ENCODE measurements around the gene PROK2.
A peak's percentile ranks its signal among the peaks of the same experiment; 100 is the strongest.

The PROK2 gene

GRCh38 chr3:71806736-71807135, 21.8 kb upstream of the PROK2 start:
- Histone ChIP-seq H3K9me3 (ENCODE audit: control insufficient read depth, low read depth, low read length) (no peaks in the 10 kb centered on the region), H3K36me3 (ENCODE audit: control insufficient read depth, low read depth, low read length) (no peaks in the 10 kb centered on the region), H3K27ac (ENCODE audit: low read length) (no peak overlapping the region), H3K4me1 (ENCODE audit: control insufficient read depth, low read depth, low read length) (peaks cover 4% of the 10 kb centered on the region), H3K9ac (ENCODE audit: low read length) (no peak overlapping the region), H3K27me3 (ENCODE audit: control insufficient read depth, insufficient read depth, low read length) (no peaks in the 10 kb centered on the region), H3K4me3 (ENCODE audit: low read length) (no peak overlapping the region)

- Histone ChIP-seq H3K4me1 (ENCODE audit: control insufficient read depth, low read depth, low read length) (peaks cover 8% of the 10 kb centered on the region), H3K27me3 (ENCODE audit: control insufficient read depth, insufficient read depth, low read length) (no peaks in the 10 kb centered on the region), H3K27ac (ENCODE audit: low read length) (no peak overlapping the region), H3K36me3 (ENCODE audit: control insufficient read depth, low read depth, low read length) (no peaks in the 10 kb centered on the region), H3K9me3 (ENCODE audit: control insufficient read depth, low read depth, low read length) (no peaks in the 10 kb centered on the region), H3K9ac (ENCODE audit: low read length) (no peak overlapping the region), H3K4me3 (ENCODE audit: low read length) (no peak overlapping the region)
Measured at GRCh38 chr3:71805691-71806090, 20.7 kb upstream of the PROK2 start.

- Histone ChIP-seq H3K4me3 (ENCODE audit: low read length) (no peak overlapping the region), H3K36me3 (ENCODE audit: control insufficient read depth, low read depth, low read length) (no peaks in the 10 kb centered on the region), H3K27ac (ENCODE audit: low read length) (no peak overlapping the region), H3K4me1 (ENCODE audit: control insufficient read depth, low read depth, low read length) (peaks cover 10% of the 10 kb centered on the region), H3K9ac (ENCODE audit: low read length) (no peak overlapping the region), H3K9me3 (ENCODE audit: control insufficient read depth, low read depth, low read length) (no peaks in the 10 kb centered on the region), H3K27me3 (ENCODE audit: control insufficient read depth, insufficient read depth, low read length) (no peaks in the 10 kb centered on the region)
Measured at GRCh38 chr3:71805199-71805598, 20.3 kb upstream of the PROK2 start.

GRCh38 chr3:71803248-71803647, 18.3 kb upstream of the PROK2 start:
- H3K4me3 ChIP-seq (ENCODE audit: low read length) = no peak overlapping the region
- H3K36me3 ChIP-seq (ENCODE audit: control insufficient read depth, low read depth, low read length) = no peaks in the 10 kb centered on the region
- peaks cover 17% of the 10 kb centered on the region for H3K4me1 ChIP-seq (ENCODE audit: control insufficient read depth, low read depth, low read length)
- H3K27me3 ChIP-seq (ENCODE audit: control insufficient read depth, insufficient read depth, low read length) = no peaks in the 10 kb centered on the region
- H3K27ac ChIP-seq (ENCODE audit: low read length) = no peak overlapping the region
- H3K9ac ChIP-seq (ENCODE audit: low read length) = no peak overlapping the region
- H3K9me3 ChIP-seq (ENCODE audit: control insufficient read depth, low read depth, low read length) = no peaks in the 10 kb centered on the region

GRCh38 chr3:71801986-71802385, 17.0 kb upstream of the PROK2 start:
- H3K4me1 ChIP-seq (ENCODE audit: control insufficient read depth, low read depth, low read length) = peaks cover 17% of the 10 kb centered on the region
- H3K36me3 ChIP-seq (ENCODE audit: control insufficient read depth, low read depth, low read length) = no peaks in the 10 kb centered on the region
- H3K27me3 ChIP-seq (ENCODE audit: control insufficient read depth, insufficient read depth, low read length) = no peaks in the 10 kb centered on the region
- no peaks in the 10 kb centered on the region for H3K9me3 ChIP-seq (ENCODE audit: control insufficient read depth, low read depth, low read length)
- H3K4me3 ChIP-seq (ENCODE audit: low read length) = no peak overlapping the region
- no peak overlapping the region for H3K27ac ChIP-seq (ENCODE audit: low read length)
- no peak overlapping the region for H3K9ac ChIP-seq (ENCODE audit: low read length)

GRCh38 chr3:71800023-71800422, 15.1 kb upstream of the PROK2 start:
- Histone ChIP-seq H3K27me3 (ENCODE audit: control insufficient read depth, insufficient read depth, low read length) (no peaks in the 10 kb centered on the region), H3K4me1 (ENCODE audit: control insufficient read depth, low read depth, low read length) (peaks cover 17% of the 10 kb centered on the region), H3K9me3 (ENCODE audit: control insufficient read depth, low read depth, low read length) (no peaks in the 10 kb centered on the region), H3K9ac (ENCODE audit: low read length) (no peak overlapping the region), H3K36me3 (ENCODE audit: control insufficient read depth, low read depth, low read length) (no peaks in the 10 kb centered on the region), H3K4me3 (ENCODE audit: low read length) (no peak overlapping the region), H3K27ac (ENCODE audit: low read length) (no peak overlapping the region)

- Histone ChIP-seq H3K27me3 (ENCODE audit: control insufficient read depth, insufficient read depth, low read length) (no peaks in the 10 kb centered on the region), H3K9me3 (ENCODE audit: control insufficient read depth, low read depth, low read length) (no peaks in the 10 kb centered on the region), H3K27ac (ENCODE audit: low read length) (no peak overlapping the region), H3K4me1 (ENCODE audit: control insufficient read depth, low read depth, low read length) (peaks cover 17% of the 10 kb centered on the region), H3K4me3 (ENCODE audit: low read length) (no peak overlapping the region), H3K36me3 (ENCODE audit: control insufficient read depth, low read depth, low read length) (no peaks in the 10 kb centered on the region), H3K9ac (ENCODE audit: low read length) (no peak overlapping the region)
Measured at GRCh38 chr3:71797455-71797854, 12.5 kb upstream of the PROK2 start.

GRCh38 chr3:71796290-71796689, 11.3 kb upstream of the PROK2 start:
- no peaks in the 10 kb centered on the region for H3K36me3 ChIP-seq (ENCODE audit: control insufficient read depth, low read depth, low read length)
- no peaks in the 10 kb centered on the region for H3K9me3 ChIP-seq (ENCODE audit: control insufficient read depth, low read depth, low read length)
- H3K4me1 ChIP-seq (ENCODE audit: control insufficient read depth, low read depth, low read length) = peaks cover 11% of the 10 kb centered on the region
- no peaks in the 10 kb centered on the region for H3K27me3 ChIP-seq (ENCODE audit: control insufficient read depth, insufficient read depth, low read length)
- H3K4me3 ChIP-seq (ENCODE audit: low read length) = no peak overlapping the region
- H3K9ac ChIP-seq (ENCODE audit: low read length) = no peak overlapping the region
- H3K27ac ChIP-seq (ENCODE audit: low read length) = no peak overlapping the region

- Histone ChIP-seq H3K27me3 (ENCODE audit: control insufficient read depth, insufficient read depth, low read length) (peaks cover 18% of the 10 kb centered on the region), H3K9me3 (ENCODE audit: control insufficient read depth, low read depth, low read length) (no peaks in the 10 kb centered on the region)
Measured at GRCh38 chr3:71791634-71792033, 6.7 kb upstream of the PROK2 start.

GRCh38 chr3:71789922-71790321, 5.0 kb upstream of the PROK2 start:
- peaks cover 11% of the 10 kb centered on the region for H3K4me1 ChIP-seq (ENCODE audit: control insufficient read depth, low read depth, low read length)
- H3K9ac ChIP-seq (ENCODE audit: low read length) = no peak overlapping the region
- H3K4me3 ChIP-seq (ENCODE audit: low read length) = no peak overlapping the region
- peaks cover 33% of the 10 kb centered on the region for H3K27me3 ChIP-seq (ENCODE audit: control insufficient read depth, insufficient read depth, low read length)
- H3K36me3 ChIP-seq (ENCODE audit: control insufficient read depth, low read depth, low read length) = no peaks in the 10 kb centered on the region
- H3K27ac ChIP-seq (ENCODE audit: low read length) = no peak overlapping the region
- H3K9me3 ChIP-seq (ENCODE audit: control insufficient read depth, low read depth, low read length) = no peaks in the 10 kb centered on the region

More at GRCh38 chr3:71791634-71792033, 6.7 kb upstream of the PROK2 start:
- no peak overlapping the region for H3K9ac ChIP-seq (ENCODE audit: low read length)
- H3K36me3 ChIP-seq (ENCODE audit: control insufficient read depth, low read depth, low read length) = no peaks in the 10 kb centered on the region
- H3K4me3 ChIP-seq (ENCODE audit: low read length) = no peak overlapping the region
- no peak overlapping the region for H3K27ac ChIP-seq (ENCODE audit: low read length)
- no peaks in the 10 kb centered on the region for H3K4me1 ChIP-seq (ENCODE audit: control insufficient read depth, low read depth, low read length)

- Histone ChIP-seq H3K9me3 (ENCODE audit: control insufficient read depth, low read depth, low read length) (no peaks in the 10 kb centered on the region), H3K27me3 (ENCODE audit: control insufficient read depth, insufficient read depth, low read length) (peaks cover 53% of the 10 kb centered on the region), H3K9ac (ENCODE audit: low read length) (no peak overlapping the region), H3K36me3 (ENCODE audit: control insufficient read depth, low read depth, low read length) (no peaks in the 10 kb centered on the region), H3K4me3 (ENCODE audit: low read length) (no peak overlapping the region), H3K4me1 (ENCODE audit: control insufficient read depth, low read depth, low read length) (peaks cover 27% of the 10 kb centered on the region), H3K27ac (ENCODE audit: low read length) (no peak overlapping the region)
Measured at GRCh38 chr3:71787851-71788405, 3.0 kb upstream of the PROK2 start.

GRCh38 chr3:71786551-71786950, 1.6 kb upstream of the PROK2 start:
- peaks cover 67% of the 10 kb centered on the region for H3K27me3 ChIP-seq (ENCODE audit: control insufficient read depth, insufficient read depth, low read length)

More at GRCh38 chr3:71786551-71786950, 1.6 kb upstream of the PROK2 start:
- no peaks in the 10 kb centered on the region for H3K9me3 ChIP-seq (ENCODE audit: control insufficient read depth, low read depth, low read length)
- peak overlapping the region; percentile 51 for H3K4me3 ChIP-seq (ENCODE audit: low read length)
- no peak overlapping the region for H3K27ac ChIP-seq (ENCODE audit: low read length)
- H3K9ac ChIP-seq (ENCODE audit: low read length) = no peak overlapping the region
- no peaks in the 10 kb centered on the region for H3K36me3 ChIP-seq (ENCODE audit: control insufficient read depth, low read depth, low read length)
- peaks cover 27% of the 10 kb centered on the region for H3K4me1 ChIP-seq (ENCODE audit: control insufficient read depth, low read depth, low read length)

All from iPS-18a (cell line).